Thoracic aorta (tissue), 2 donors: ENCODE data around the gene ZMIZ1. TPM values are rescaled to one million over a fixed set of nuclear protein-coding genes. Genes with fewer than 3 reads are reported as not detected.

Source experiments
- ATAC-seq: fragments of 150-250 bp; one replicate; pipeline ENCODE4 v1.8.0; 2017; ENCODE audit warnings: low read depth; ENCODE audit not compliant: insufficient number of reproducible peaks, low FRiP score
- DNase-seq: peaks from one replicate; pipeline ENCODE4 v3.0.0-alpha.2; 2020; ENCODE audit warnings: low spot score
- H3K27ac ChIP-seq, 2 donors: fragments of 200-600 bp; sonication (generic); 1 replicate in 1 of 2; 2 replicates in 1 of 2; pipeline ENCODE4 v1.5.1; 2016; ENCODE audit warnings: mild to moderate bottlenecking in 2 of 2, moderate library complexity in 2 of 2
- H3K27me3 ChIP-seq: fragments of 200-600 bp; sonication (generic); replicated peaks from 2 replicates; pipeline ENCODE4 v1.6.0; 2016; ENCODE audit warnings: mild to moderate bottlenecking; ENCODE audit not compliant: insufficient read depth
- H3K36me3 ChIP-seq: fragments of 200-600 bp; sonication (generic); one replicate; pipeline ENCODE4 v1.5.1; 2016
- H3K4me1 ChIP-seq, 2 donors: fragments of 200-600 bp; sonication (generic); 1 replicate in 1 of 2; 2 replicates in 1 of 2; pipeline versions ENCODE4 v1.5.1 to v1.6.0; 2016; ENCODE audit warnings: low read depth in 2 of 2, mild to moderate bottlenecking in 1 of 2; ENCODE audit not compliant: control insufficient read depth in 1 of 2
- H3K4me3 ChIP-seq: fragments of 200-600 bp; sonication (generic); 2 replicates; pipeline ENCODE4 v1.5.1; 2016; ENCODE audit warnings: mild to moderate bottlenecking
- H3K9me3 ChIP-seq: fragments of 200-600 bp; sonication (generic); 2 replicates; pipeline ENCODE4 v1.5.1; 2016
- total RNA-seq, 2 donors: library from RNA; depleted of rRNA; stranded (reverse); fragments of >200 nt; gene quantifications; one replicate each; pipeline versions ENCODE4 v1.1.0 to v1.2.3, GENCODE V29; 2016
- TF ChIP-seq, protein P1 (sequence below): fragments of 200-600 bp; sonication (generic); IDR thresholded peaks from one replicate; pipeline ENCODE4 v1.5.1; 2019; ENCODE audit warnings: antibody characterized with exemption

ZMIZ1 gene
- total RNA-seq, 2 donors from 2014 or later = 57.8 to 81.6 TPM

DNA sequence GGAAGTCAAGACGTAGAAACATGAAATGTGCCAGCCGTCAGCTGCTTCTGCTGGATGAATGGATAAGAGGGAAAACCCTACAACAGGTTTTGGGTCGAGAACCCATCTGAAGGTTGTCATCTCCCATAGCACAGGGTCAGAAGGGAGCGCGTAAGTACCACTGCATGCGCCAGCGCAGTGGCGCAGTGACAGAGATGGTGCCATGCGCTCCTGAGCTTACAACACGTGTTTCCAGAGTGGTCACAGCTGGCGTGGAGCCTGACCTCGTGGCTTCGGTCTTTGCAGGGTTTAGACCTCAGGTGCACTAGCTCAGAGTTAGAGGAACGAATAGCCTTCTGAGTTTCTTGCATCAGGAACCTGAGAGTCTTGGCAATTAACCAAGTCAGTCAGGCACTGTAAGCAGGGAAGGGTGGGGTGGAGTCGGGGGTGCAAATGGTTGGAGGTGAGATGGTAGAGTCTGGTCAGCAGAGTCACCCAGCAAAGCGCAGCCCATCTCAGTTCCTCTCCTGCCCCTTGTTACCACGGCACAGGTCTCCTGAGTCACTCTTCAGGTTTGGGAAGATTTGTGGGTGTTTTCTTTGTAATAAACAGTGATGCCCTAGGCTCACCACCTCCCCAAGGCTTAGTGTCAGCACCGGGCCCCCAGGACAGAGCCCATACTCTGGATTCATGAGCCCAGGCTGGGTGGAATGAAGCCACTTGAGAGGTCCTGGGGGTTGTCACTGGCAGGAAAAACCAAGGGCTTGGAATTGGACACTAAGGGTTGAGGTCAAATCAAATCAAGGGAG, 194.4 kb downstream of the ZMIZ1 start:
- Histone ChIP-seq H3K4me3 (no peak overlapping the region), H3K4me1 (peaks cover 28 to 52% of the 10 kb centered on the region in 2 donors), H3K27me3 (no peaks in the 10 kb centered on the region), H3K27ac (no peak overlapping the region), H3K36me3 (no peaks in the 10 kb centered on the region), H3K9me3 (no peaks in the 10 kb centered on the region)
- DNase-seq (no peak), ATAC-seq (no peak)
- TF ChIP-seq, protein P1, sequence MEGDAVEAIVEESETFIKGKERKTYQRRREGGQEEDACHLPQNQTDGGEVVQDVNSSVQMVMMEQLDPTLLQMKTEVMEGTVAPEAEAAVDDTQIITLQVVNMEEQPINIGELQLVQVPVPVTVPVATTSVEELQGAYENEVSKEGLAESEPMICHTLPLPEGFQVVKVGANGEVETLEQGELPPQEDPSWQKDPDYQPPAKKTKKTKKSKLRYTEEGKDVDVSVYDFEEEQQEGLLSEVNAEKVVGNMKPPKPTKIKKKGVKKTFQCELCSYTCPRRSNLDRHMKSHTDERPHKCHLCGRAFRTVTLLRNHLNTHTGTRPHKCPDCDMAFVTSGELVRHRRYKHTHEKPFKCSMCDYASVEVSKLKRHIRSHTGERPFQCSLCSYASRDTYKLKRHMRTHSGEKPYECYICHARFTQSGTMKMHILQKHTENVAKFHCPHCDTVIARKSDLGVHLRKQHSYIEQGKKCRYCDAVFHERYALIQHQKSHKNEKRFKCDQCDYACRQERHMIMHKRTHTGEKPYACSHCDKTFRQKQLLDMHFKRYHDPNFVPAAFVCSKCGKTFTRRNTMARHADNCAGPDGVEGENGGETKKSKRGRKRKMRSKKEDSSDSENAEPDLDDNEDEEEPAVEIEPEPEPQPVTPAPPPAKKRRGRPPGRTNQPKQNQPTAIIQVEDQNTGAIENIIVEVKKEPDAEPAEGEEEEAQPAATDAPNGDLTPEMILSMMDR = no peak

DNA sequence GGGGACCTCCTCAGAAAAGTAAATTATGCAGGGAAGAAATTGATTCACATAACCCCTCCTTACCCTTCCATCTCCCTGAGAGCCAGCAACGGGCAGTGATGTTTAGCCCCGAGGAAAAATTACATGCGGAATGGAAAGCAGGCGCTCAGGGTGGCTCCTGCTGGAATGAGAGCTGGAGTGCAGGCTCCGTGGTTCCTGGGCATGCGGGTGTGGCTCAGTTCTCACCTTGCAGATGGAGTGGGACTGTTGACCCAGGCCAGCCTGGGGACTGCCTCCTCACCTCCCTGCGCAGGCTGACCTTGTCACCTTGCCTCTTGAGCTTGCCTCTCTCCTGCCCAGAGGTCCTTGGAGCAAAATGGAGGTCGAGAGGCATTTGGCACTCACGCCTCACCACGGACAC, 195.2 kb downstream of the ZMIZ1 start:
- Histone ChIP-seq H3K4me1 (peaks cover 36 to 60% of the 10 kb centered on the region in 2 donors), H3K9me3 (no peaks in the 10 kb centered on the region), H3K4me3 (no peak overlapping the region), H3K27me3 (no peaks in the 10 kb centered on the region), H3K36me3 (no peaks in the 10 kb centered on the region), H3K27ac (no peak overlapping the region)
- ATAC-seq (no peak), DNase-seq (no peak)
- TF ChIP-seq, protein P1 = no peak

DNA sequence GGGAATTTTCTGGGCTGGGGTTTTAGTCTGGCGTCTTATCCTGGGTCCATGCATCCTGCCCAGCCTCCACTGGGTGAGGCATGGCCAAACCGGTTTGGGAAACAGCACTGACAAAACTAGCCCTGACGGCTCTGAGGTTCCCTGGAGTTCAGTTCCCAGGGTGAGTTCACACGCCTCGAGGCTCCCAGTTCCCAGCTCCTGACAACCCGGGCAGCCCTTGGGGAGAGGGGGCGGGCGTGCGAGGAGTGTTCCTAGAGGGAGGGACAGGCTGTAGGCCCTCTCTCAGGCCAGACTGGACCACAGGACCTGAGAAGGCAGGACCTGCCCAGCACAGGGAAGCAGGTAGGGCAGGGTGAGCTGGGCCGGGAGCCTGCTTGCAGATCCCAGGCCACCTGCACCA, 196.2 kb downstream of the ZMIZ1 start:
- H3K36me3 ChIP-seq = no peaks in the 10 kb centered on the region
- H3K4me3 ChIP-seq = no peak overlapping the region
- ATAC-seq = no peak
- no peaks in the 10 kb centered on the region for H3K9me3 ChIP-seq
- TF ChIP-seq, protein P1 = no peak
- H3K27me3 ChIP-seq = no peaks in the 10 kb centered on the region
- H3K27ac ChIP-seq = peak overlapping the region; percentile 12 to 91
- peaks cover 38 to 70% of the 10 kb centered on the region in 2 donors for H3K4me1 ChIP-seq
- no peak for DNase-seq

DNA sequence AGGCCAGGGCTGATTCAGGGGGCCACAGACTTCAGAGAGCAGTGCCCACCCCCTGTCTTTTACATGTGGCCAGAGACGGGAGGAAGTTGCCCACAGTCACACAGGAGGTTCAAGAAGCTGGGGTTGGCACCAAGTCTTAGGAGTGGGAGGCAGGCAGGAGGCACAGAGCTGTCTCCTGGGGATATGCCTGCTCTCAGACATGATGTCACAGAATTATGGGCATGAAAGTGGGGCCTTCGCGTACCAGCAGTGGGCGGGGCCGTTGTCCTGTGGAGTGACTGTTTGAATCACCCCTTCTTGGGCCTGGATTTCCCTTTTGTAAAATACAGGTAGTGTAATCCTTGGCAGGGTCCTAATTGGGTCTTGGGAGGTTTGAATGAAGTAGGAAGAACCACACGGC, 197.3 kb downstream of the ZMIZ1 start:
- peak; percentile 4 for ATAC-seq
- peak overlapping the region; percentile 19 for H3K4me3 ChIP-seq
- peak; percentile 43 for DNase-seq
- TF ChIP-seq, protein P1 = no peak
- no peaks in the 10 kb centered on the region for H3K36me3 ChIP-seq
- peaks cover 35 to 66% of the 10 kb centered on the region in 2 donors for H3K4me1 ChIP-seq
- H3K27ac ChIP-seq = peak overlapping the region; percentile 90 to 91
- H3K27me3 ChIP-seq = no peaks in the 10 kb centered on the region
- H3K9me3 ChIP-seq = no peaks in the 10 kb centered on the region

DNA sequence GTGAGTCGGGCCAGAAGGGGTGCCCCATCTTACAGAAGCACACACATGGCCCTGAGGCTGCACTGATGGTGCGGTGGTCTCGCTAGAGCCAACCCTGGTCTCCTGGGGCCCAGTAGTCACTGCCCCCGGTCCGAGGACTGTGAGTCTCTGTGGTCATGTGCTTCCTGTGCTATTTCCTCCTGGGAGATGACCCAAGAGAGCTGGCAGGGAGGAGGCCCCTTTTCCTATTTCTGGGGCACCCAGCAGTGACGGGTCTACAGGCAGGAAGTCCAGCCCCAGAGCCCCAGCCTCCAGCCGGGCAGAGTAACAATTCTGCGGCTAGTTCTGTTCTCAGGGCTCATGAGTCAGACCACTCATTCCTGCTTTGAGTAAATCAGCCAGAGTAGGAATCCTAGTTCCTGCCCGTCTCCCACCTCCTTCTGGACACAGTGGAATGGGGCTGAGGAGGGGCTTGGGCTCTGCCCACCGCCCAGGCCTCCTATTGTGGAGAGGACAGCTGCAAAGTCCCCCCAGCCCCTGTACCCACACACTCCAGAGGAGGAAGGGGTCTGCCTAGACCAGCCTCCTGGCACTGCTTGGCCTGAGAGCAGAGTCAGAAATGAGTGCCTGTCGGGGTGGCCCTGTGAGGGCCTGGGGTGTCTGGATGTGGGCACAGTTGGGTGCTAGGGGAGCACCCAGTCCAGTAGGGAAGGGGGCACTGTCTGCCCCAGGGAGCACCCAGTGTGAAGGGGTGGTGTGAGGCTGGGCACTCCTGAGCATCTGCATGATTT, 198.0 kb downstream of the ZMIZ1 start:
- TF ChIP-seq, protein P1 = no peak
- ATAC-seq (peak; percentile 80), DNase-seq (peak; percentile 68)
- no peaks in the 10 kb centered on the region for H3K36me3 ChIP-seq
- H3K4me3 ChIP-seq = peak overlapping the region; percentile 44
- peaks cover 35 to 60% of the 10 kb centered on the region in 2 donors for H3K4me1 ChIP-seq
- H3K27ac ChIP-seq = peak overlapping the region; percentile 90 to 91
- no peaks in the 10 kb centered on the region for H3K27me3 ChIP-seq
- no peaks in the 10 kb centered on the region for H3K9me3 ChIP-seq
